Activated effector memory CD4-positive, alpha-beta T cell treated with anti-CD3 and anti-CD28 coated beads, Interleukin-2, amount 50 U/mL, for 16 hours (primary cell): ENCODE results near the gene RHPN2.
"Not testable (repeated sequence)": the region's sequence is repeated elsewhere in the genome, so short reads cannot be mapped to it uniquely, and the experiment has no call there.

Experiments used
- DNase-seq: peaks from one replicate; pipeline ENCODE4 v3.0.0-alpha.2; 2020

Gene RHPN2

GRCh38 chr19:33063753-33064457, 783 bp downstream of the RHPN2 start:
- DNase-seq = no peak

- DNase-seq = no peak
Measured at GRCh38 chr19:33063356-33063752, 1.3 kb downstream of the RHPN2 start.

DNA sequence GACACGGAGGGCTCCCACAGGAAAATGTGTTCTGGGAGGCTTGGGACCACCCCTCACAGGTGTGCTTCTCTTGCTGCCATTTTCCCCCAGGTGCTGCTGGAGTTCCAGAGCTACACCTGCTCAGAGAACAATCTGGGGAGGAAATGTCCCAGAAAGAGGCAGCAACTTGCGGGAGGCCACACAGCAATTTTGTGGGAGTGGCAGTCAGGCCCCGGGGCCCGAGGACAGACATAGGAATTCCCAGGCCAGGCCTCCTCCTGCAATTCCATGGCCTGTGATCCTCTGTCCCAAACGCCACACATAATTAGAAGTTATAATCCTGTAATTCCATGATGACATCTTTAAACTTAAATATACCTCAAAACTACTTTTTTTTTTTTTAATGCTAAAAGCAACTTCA, 1.8 kb downstream of the RHPN2 start:
- no peak for DNase-seq

- no peak for DNase-seq
Measured at GRCh38 chr19:33060586-33060985, 4.1 kb downstream of the RHPN2 start.

DNA sequence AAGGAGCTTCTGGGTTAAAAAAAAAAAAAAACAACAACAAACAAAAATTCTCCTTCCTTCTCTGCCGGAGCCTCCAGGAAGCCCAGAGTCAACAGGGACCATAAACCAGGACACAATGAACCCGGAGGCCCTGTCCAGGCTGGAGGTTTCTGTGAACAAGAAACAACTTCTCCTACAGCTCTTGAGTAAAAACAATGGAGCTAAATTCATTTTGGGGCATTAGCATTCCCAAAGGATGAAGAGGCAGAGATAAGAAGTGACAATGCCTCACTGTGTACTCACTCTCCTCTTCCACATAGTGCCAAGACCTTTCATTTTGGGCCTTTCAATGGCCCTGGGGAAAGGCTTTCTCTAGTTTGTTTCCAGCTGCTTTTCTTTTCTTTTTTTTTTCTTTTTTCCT, 9.0 kb downstream of the RHPN2 start:
- no peak for DNase-seq

DNA sequence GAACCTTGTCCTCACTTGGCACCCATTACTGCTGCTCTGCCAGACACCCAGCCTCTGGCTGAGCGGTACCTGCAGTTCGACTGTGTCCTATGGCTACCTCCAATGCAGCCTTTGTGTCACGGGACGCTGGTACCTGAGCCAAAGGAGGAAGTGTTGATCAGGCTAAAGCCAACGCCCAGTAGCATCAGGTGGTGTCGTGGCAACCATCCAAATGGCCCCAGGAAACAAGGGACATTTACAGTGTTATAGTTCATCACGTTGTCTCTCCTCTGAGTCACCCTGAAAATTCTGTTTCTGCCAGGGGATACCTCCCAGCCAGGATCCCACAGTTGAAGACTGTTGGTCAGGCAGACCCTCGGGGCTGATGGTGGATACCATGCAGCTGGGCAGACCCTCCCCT, 10.1 kb downstream of the RHPN2 start:
- DNase-seq = no peak

- no peak for DNase-seq
Measured at GRCh38 chr19:33052352-33052972, 12.2 kb downstream of the RHPN2 start.

DNA sequence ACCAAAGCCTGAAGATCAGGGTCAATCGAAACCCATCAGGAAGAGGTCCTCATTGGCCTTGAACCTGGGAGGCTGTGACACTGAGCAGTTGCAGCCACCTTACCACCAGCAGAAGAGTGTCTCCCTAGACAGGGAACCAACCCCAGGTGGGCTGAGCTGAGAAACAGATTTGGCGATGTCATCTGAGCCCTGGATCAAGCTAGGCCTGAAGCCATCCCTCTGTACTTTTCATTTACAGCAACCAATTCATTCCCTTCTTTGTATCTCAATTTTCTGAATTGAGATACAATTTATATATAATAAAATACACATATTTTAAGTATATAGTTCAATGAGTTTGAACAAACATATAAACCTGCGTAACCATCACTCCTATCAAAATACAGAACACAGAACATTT, 14.6 kb downstream of the RHPN2 start:
- DNase-seq = no peak

DNA sequence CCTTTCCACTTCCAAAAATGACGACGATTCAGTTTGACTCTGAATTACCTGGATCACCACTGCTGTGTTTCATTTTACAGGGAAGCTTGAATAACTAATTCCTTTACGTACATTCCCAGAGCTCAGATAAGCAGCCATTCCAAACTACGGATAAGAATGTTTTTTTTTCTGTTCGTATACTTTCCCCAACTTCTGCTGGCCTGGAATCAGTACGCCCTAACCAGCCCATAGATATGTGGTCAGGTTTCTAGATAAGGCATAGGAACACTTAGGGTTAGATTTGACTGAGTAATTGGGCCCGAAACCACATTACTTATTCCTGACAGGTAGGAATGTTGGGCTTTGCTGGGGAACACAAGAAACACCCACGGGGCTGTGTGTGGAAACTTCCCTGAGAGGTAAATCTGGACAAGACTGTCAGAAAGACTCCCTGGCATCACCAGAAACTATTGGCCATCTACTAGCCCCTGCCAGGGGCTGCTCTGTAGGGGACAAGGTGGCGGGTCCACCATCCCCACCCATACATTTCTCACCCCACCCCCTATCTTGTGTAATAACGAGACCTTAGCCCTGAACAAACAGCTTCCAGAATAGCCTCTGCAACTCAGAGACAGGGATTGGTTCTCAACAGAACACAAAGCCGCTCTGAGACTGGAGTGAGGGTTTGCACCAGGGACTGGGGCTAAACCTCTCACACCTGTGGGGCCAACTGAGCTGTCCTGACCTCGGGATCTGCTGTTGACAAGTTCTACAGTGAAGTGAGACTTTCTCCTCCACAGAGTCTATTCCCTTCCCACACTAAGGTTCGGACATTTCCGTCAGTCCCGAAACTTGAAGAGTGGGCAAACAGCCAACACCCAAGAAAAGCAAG, 15.6 kb downstream of the RHPN2 start:
- no peak for DNase-seq

- DNase-seq = no peak
Measured at GRCh38 chr19:33047422-33047821, 17.3 kb downstream of the RHPN2 start.

GRCh38 chr19:33041828-33042160, 22.9 kb downstream of the RHPN2 start:
- DNase-seq = not testable (repeated sequence)

DNA sequence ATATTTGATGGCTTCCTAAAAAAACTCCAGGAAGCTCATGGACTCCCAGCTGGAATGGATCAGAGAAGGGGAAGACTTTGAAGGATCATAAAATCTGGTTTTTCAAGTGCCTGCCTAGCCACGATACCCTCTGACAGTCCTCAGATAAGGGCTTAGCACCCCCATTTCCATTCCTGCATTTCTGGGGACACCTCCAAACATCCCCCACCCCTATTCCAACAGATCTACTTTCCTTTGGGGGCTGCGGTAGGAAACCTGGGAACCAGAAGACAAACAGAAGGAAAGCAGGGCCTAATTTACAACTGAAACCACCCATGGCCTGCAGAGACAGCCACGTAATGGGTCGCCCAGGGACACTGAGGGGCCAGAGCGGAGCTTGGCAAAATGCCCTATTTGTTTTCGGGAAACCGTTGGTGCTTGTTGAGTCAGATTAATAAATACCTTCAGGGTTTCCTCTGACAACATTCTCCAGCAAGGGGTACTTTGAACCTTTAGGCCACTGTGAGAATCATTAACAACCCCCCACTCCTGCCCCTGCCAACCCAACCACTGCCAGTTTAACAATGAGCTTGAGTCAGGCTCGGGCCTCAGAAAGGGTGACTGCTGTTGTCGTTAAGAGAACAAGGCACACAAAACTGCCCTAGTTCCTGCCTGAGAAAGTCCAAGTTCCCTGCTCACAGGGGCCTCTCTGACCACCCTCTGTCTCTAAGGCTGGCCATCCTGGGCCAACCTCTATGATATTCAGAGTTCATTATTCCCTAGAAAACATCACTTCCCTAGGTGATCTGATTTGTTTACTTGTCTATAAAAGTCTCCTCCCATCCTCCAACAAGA, 23.5 kb downstream of the RHPN2 start:
- DNase-seq = no peak

DNA sequence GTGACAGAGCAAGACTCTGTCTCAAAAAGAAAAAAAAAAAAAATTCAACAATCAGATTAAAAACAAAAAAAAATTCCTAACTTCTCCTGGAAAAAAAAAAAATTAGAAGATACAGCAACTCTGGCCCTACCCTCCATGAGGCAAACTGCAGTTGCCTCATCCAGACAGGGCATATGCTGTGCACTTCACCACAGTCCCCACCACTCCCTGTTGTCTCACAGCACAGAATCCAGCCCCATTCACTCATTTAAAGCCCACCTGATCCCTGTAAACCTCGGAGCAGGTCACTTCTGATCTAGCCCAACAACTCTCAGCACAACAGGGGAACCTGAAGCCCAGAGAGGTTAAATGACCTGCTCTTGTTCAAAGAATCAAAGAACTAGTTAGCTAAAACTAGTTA, 24.9 kb downstream of the RHPN2 start:
- DNase-seq = no peak

DNA sequence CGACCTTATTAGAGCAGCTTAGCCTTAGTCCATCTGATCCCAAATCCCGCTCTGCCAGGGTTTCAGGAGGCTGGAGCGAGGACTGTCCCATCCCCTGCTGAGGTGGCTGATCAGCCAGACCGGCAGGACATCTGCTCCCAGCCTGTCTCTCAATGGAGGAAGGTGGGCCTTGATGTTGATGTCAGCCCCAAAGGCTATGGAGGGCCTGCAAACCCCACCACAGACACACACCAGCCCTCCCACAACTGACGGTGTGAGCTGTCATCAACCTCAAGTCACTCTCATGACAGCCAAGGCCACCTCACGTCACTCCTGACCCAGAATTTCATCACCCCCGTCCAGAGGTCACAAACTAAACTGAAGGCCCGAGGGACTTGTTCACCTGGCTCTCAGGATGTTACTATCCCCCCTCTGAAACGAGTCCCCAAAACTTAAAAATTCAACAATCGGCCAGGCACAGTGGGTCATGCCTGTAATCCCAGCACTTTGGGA, 25.5 kb downstream of the RHPN2 start:
- no peak for DNase-seq

GRCh38 chr19:33037168-33038025, 27.3 kb downstream of the RHPN2 start:
- DNase-seq = not testable (repeated sequence)

- not testable (repeated sequence) for DNase-seq
Measured at GRCh38 chr19:33036370-33037167, 28.1 kb downstream of the RHPN2 start.

DNA sequence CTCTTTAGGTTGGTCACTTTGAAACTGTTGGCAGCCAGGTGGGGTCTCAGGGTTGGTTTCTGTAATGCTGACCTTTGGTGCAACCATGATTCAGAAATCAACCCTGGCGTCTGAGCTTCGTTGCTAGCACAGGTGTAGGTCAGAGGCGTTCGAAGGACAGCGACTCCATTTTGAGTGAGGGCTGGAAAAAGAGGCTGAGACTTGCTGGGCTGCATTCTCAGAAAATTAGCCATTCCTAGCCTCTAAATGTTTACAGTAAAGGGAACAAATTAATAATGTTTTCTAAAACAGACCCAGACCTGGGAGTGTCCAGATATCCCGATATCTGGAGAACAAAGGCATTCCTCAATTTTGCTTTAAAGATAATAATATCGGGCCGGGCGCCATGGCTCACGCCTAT, 29.2 kb downstream of the RHPN2 start:
- DNase-seq = no peak

- no peak for DNase-seq
Measured at GRCh38 chr19:33032218-33032781, 32.4 kb downstream of the RHPN2 start.

DNA sequence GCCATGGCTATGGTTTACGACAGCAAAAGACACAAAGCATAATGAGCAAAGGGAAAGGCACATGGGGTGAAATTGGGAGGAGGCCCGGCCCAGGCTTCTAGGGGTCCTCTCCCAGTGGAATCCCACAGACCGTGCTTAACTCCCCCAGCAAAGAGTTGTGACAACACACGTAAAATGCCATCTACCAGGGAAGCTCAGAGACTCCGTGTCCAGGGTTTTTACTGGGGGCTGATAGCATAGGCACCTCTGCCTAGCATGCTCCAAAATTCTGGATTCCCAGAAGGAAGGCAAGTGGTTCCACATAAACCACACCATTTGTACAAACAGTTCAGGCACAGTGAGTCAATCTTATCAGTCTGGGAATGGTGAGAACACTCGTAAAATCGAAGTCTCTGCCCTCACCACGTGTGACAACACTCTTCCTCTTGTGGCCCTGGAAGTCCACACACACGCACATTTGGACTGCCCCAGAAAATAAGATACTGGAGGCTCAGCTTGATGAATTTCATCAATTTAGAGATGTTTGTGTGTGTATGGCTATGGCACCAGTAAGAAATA, 34.9 kb downstream of the RHPN2 start:
- no peak for DNase-seq

DNA sequence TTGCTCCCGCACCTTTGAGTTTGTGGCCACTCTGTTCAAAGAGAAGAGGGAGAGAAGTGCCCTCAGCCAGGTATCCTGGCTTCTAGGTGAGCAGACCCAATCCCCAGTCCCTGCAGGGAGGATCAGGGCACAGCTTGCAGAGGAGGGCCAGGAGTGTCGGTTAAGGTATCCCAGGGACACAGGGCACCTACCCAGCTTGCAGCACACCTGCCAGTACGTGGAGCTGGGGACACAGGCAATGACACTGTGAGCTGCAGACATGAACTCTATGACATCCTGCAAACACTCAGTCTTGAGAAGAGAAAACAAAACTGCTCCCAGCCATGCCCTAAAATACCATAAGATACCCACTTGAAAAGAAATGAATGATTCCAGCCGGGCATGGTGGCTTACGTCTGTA, 38.1 kb downstream of the RHPN2 start:
- not testable (repeated sequence) for DNase-seq
